ENCODE data around the gene CRADD.

DNA sequence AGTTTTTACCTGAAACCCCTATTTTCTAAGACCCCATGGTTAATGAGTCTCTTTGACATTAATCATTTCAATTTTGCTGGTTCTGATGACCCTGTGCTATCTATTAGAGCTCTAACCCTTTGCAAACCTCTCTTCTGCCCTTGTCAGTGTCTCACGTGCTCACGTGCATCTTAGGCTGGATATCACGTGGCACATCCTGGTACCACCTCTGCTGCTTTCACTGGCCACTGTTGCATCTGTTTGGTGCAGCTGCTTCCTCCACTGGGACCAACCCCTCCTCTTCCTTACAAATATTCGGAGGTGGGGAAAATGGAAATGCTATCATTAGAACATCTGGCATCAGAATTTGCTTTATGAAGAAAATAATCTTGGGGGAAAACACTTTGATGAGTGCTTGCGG, 119.6 kb downstream of the CRADD start:
- TF ChIP-seq POLR2AphosphoS5 (IDR thresholded peaks at IDR 0.05; ENCODE audit: low read depth, low read length) (no peak), POLR2A (IDR thresholded peaks at IDR 0.05; ENCODE audit: low read depth, low read length) (no peak)

Measured in GM12892 (cell line).